ENCODE results near the gene RND1.

DNA sequence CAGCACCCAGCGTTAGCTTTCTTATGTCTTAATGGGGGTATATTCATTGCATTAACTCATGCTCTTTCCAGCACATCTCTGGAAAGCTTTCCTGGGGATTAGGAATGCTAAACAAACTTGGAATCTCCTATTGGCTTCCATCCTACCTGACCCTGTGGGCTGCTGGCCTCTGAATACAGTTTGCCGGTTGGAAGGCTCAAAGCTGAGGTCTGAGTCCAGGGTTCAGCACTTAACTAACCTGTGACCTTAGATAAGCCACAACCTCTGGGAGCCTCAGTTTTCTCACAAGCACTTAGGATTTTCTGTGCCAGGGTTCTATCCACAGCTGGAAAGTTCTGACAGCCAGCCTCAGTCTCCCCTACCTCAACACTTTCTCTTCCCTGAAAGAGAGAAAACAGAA, 12.9 kb upstream of the RND1 start:
- TF ChIP-seq POLR2AphosphoS5 (IDR thresholded peaks at IDR 0.05; ENCODE audit: low read depth, low read length): no peak
- no peak for TF ChIP-seq POLR2A (IDR thresholded peaks at IDR 0.05; ENCODE audit: low read depth, low read length)
